HepG2 (cell line): ENCODE results near the gene RAPGEF6. TPM values are rescaled to one million over a fixed set of nuclear protein-coding genes. Genes with fewer than 3 reads are reported as not detected.
A peak's percentile ranks its signal among the peaks of the same experiment; 100 is the strongest.

Experiments used
- ATAC-seq: fragments of 200-7000 bp; cut with Tn5 transposase; 3 replicates; pipeline ENCODE4 v1.9.1; 2020; ENCODE audit warnings: mild to moderate bottlenecking, moderate library complexity
- BruUV-seq: library from RNA; stranded (reverse); fragments of 400-500 nt; replicated peaks from 2 replicates; lab custom pipeline; 2021; lab: Mats Ljungman, UMichigan
- CTCF ChIA-PET: fragments of 300-600 bp; formaldehyde crosslinking; extraction: SDS; loops from one replicate; lab custom pipeline; 2021; ENCODE audit warnings: low total read pairs, inconsistent platforms, low intra/inter-chr PET ratio; lab: Yijun Ruan, JAX
- POLR2A ChIA-PET: fragments of 350-600 bp; sonication (Branson Sonifier 250); formaldehyde crosslinking; loops from one replicate; lab custom pipeline; 2020; ENCODE audit warnings: antibody characterized with exemption, inconsistent platforms; lab: Yijun Ruan, JAX
- DNase-seq: peaks from one replicate; pipeline ENCODE4 v3.0.0-alpha.2; 2015; ENCODE audit warnings: low spot score
- FAIRE-seq: peaks from 3 replicates; lab custom pipeline; 2011; peaks lifted over from hg19 to GRCh38; lab: Jason Lieb, UNC
- H2AFZ ChIP-seq: one replicate; pipeline ENCODE4 v1.6.1; 2011; ENCODE audit warnings: low read length, inconsistent platforms
- H3K27ac ChIP-seq: fragments of 300-600 bp; 3 replicates; pipeline ENCODE4 v1.8.0; 2011; ENCODE audit warnings: mixed run types, mild to moderate bottlenecking, mixed read lengths, low read length, inconsistent platforms; ENCODE audit not compliant: insufficient read depth; ENCODE audit errors: extremely low read length
- H3K27me3 ChIP-seq, 2 experiments: fragments of 200-600 bp in 1 of 2; 2 replicates in 1 of 2; 3 replicates in 1 of 2; pipeline versions ENCODE4 v1.6.0 to v1.8.0; 2011; ENCODE audit warnings: low read length in 2 of 2, mild to moderate bottlenecking in 2 of 2, moderate library complexity in 2 of 2, inconsistent platforms in 1 of 2; ENCODE audit not compliant: insufficient read depth in 2 of 2, control insufficient read depth in 1 of 2
- H3K36me3 ChIP-seq, 2 experiments: fragments of 200-600 bp in 1 of 2; replicated peaks in 1 of 2; 2 replicates in 1 of 2; 3 replicates in 1 of 2; pipeline versions ENCODE4 v1.5.1 to v1.8.0; 2011; ENCODE audit warnings: low read length in 2 of 2, inconsistent platforms in 1 of 2; ENCODE audit not compliant: insufficient read depth in 2 of 2, control insufficient read depth in 1 of 2
- H3K4me1 ChIP-seq: 2 replicates; pipeline ENCODE4 v1.5.1; 2012; ENCODE audit warnings: low read length, inconsistent platforms; ENCODE audit not compliant: insufficient read depth
- H3K4me2 ChIP-seq: 2 replicates; pipeline ENCODE4 v1.6.0; 2011; ENCODE audit warnings: low read depth, low read length, inconsistent platforms
- H3K4me3 ChIP-seq, 3 experiments: fragments of 200-600 bp in 1 of 3; sonication (generic), shearing (Covaris generic) in 1 of 3; replicated peaks in 1 of 3; 2 replicates each; pipeline ENCODE4 v1.5.1; 2011 to 2016; ENCODE audit warnings: low read length in 3 of 3, inconsistent platforms in 2 of 3, low read depth in 2 of 3, mild to moderate bottlenecking in 2 of 3, control low read depth in 1 of 3, mixed read lengths in 1 of 3; ENCODE audit not compliant: insufficient read depth in 1 of 3
- H3K79me2 ChIP-seq: one replicate; pipeline ENCODE4 v1.6.1; 2011; ENCODE audit warnings: low read length, inconsistent platforms; ENCODE audit not compliant: insufficient read depth
- H3K9ac ChIP-seq: 2 replicates; pipeline ENCODE4 v1.6.0; 2011; ENCODE audit warnings: mild to moderate bottlenecking, low read depth, low read length, inconsistent platforms; ENCODE audit not compliant: insufficient read depth
- H3K9me3 ChIP-seq: 2 replicates; pipeline ENCODE4 v1.5.1; 2012; ENCODE audit warnings: mild to moderate bottlenecking, low read length
- H4K20me1 ChIP-seq: 2 replicates; pipeline ENCODE4 v1.6.0; 2011; ENCODE audit warnings: inconsistent platforms, mild to moderate bottlenecking, low read length, moderate library complexity; ENCODE audit not compliant: insufficient read depth
- CCDC6 ChIP-seq: sonication (generic); formaldehyde crosslinking; IDR thresholded peaks from 2 replicates; pipeline ENCODE4 v1.8.1; 2022; ENCODE audit warnings: mild to moderate bottlenecking, missing genetic modification reagents, moderate library complexity
- ISX ChIP-seq: sonication (generic); formaldehyde crosslinking; conservative IDR thresholded peaks from 2 replicates; pipeline ENCODE4 v1.5.0; 2020; ENCODE audit warnings: missing genetic modification reagents
- KLF12 ChIP-seq: sonication (generic); formaldehyde crosslinking; IDR thresholded peaks from 2 replicates; pipeline ENCODE4 v1.4.0; 2020; ENCODE audit warnings: missing genetic modification reagents, borderline replicate concordance
- MAF1 ChIP-seq: sonication (generic); formaldehyde crosslinking; IDR thresholded peaks from 2 replicates; pipeline ENCODE4 v1.5.0; 2020; ENCODE audit warnings: missing genetic modification reagents, borderline replicate concordance
- MLLT10 ChIP-seq: sonication (generic); formaldehyde crosslinking; IDR thresholded peaks from 2 replicates; pipeline ENCODE4 v1.4.0; 2020; ENCODE audit warnings: missing genetic modification reagents
- NFYB ChIP-seq: sonication (generic); formaldehyde crosslinking; IDR thresholded peaks from 2 replicates; pipeline ENCODE4 v1.4.0; 2020; ENCODE audit warnings: missing genetic modification reagents
- SRF ChIP-seq: IDR thresholded peaks from 2 replicates; pipeline ENCODE4 v1.6.1; 2011; ENCODE audit warnings: mild to moderate bottlenecking, low read depth, low read length, moderate library complexity
- ZBTB49 ChIP-seq: sonication (generic); formaldehyde crosslinking; IDR thresholded peaks from 2 replicates; pipeline ENCODE4 v1.4.0; 2020; ENCODE audit warnings: missing genetic modification reagents, borderline replicate concordance
- ZNF331 ChIP-seq: sonication (generic); formaldehyde crosslinking; IDR thresholded peaks from 2 replicates; pipeline ENCODE4 v1.4.0; 2020; ENCODE audit warnings: missing genetic modification reagents
- ZNF460 ChIP-seq: sonication (generic); formaldehyde crosslinking; IDR thresholded peaks from 2 replicates; pipeline ENCODE4 v1.5.1; 2020; ENCODE audit warnings: missing genetic modification reagents, mild to moderate bottlenecking, borderline replicate concordance
- ZNF563 ChIP-seq: sonication (generic); formaldehyde crosslinking; IDR thresholded peaks from 2 replicates; pipeline ENCODE4 v1.8.0; 2022; ENCODE audit warnings: mild to moderate bottlenecking, moderate library complexity, missing genetic modification reagents
- ZNF564 ChIP-seq: sonication (generic); formaldehyde crosslinking; IDR thresholded peaks from 2 replicates; pipeline ENCODE4 v1.8.1; 2023; ENCODE audit warnings: mild to moderate bottlenecking, missing genetic modification reagents
- ZNF614 ChIP-seq: IDR thresholded peaks from 2 replicates; pipeline ENCODE4 v1.6.1; 2018; ENCODE audit warnings: missing biosample characterization, missing genetic modification reagents, inconsistent platforms, borderline replicate concordance
- ZNF660 ChIP-seq: sonication (generic); formaldehyde crosslinking; IDR thresholded peaks from 2 replicates; pipeline ENCODE4 v1.5.1; 2020; ENCODE audit warnings: mild to moderate bottlenecking, low read depth, missing genetic modification reagents, borderline replicate concordance
- ZNF737 ChIP-seq: sonication (generic); formaldehyde crosslinking; IDR thresholded peaks from 2 replicates; pipeline ENCODE4 v1.5.0; 2020; ENCODE audit warnings: missing genetic modification reagents, mild to moderate bottlenecking, borderline replicate concordance
- WGBS: methylation state at CpG from one replicate; pipeline ENCODE4 v1.1.6; 2017; ENCODE audit warnings: low lambda C conversion rate; 5-methylcytosine and 5-hydroxymethylcytosine counted together
- in situ Hi-C: cut with HindIII; loops from 2 replicates; pipeline ENCODE4 v1.10.0; 2017; ENCODE audit warnings: low pct_unique_long_range_greater_than_20kb; ENCODE audit not compliant: extremely low pct_ligation_motif_present
- intact Hi-C: fragments of 100-400 bp; cut with micrococcal nuclease; formaldehyde crosslinking; loops from one replicate; pipeline ENCODE4 v1.10.0; 2022; ENCODE audit not compliant: unreplicated experiment
- polyA plus RNA-seq, 8 experiments: library from polyadenylated mRNA; depleted of rRNA in 3 of 8; stranded (reverse) in 7 of 8; unstranded in 1 of 8; fragments of >200 nt; fragmentation: Illumina TruSeq in 4 of 8; extraction: Trizol in 4 of 8; gene quantifications; 2 replicates each; pipeline versions ENCODE4 v1.2.1 to v1.2.3, GENCODE V29; 2011 to 2016; ENCODE audit warnings: low read depth in 4 of 8, missing spikeins in 1 of 8, mixed read lengths in 1 of 8; ENCODE audit not compliant: insufficient read depth in 1 of 8
- total RNA-seq, 5 experiments: library from RNA; depleted of rRNA; stranded (reverse); fragments of >200 nt; fragmentation: Illumina TruSeq; extraction: Trizol; gene quantifications; 2 replicates each; pipeline ENCODE4 v1.2.3, GENCODE V29; 2016; ENCODE audit warnings: low read depth in 1 of 5
- TF ChIP-seq, protein P1 (sequence below): sonication (generic); formaldehyde crosslinking; IDR thresholded peaks from 2 replicates; pipeline ENCODE4 v1.4.0; 2020; ENCODE audit warnings: missing genetic modification reagents, borderline replicate concordance

RAPGEF6 gene
- total and polyA plus RNA-seq, 2 of the 13 experiments (the other 11 are each of a cell fraction or from before 2014, with no cell fraction given), result 7.7 to 24.6 TPM

DNA sequence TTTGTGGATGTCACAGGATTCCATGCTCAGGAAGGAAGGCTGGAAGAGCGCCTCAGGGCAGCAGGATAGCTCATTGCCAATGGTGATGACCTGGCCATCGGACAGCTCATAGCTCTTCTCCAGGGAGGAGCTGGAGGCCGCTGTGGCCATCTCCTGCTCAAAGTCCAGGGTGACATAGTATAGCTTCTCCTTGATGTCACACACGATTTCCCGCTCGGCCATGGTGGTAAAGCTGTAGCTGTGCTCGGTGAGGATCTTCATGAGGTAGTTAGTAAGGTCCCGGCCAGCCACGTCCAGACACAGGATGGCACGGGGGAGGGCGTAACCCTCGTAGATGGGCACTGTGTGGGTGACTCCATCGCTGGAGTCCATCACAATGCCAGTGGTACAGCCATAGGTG is 24.3 kb upstream of the RAPGEF6 start:
- POLR2A ChIA-PET, result no interaction called here
- H3K4me3 ChIP-seq, result no peak overlapping the region
- CTCF ChIA-PET, result no interaction called here
- no peak for TF ChIP-seq MLLT10
- no peak for TF ChIP-seq KLF12
- TF ChIP-seq, protein P1, sequence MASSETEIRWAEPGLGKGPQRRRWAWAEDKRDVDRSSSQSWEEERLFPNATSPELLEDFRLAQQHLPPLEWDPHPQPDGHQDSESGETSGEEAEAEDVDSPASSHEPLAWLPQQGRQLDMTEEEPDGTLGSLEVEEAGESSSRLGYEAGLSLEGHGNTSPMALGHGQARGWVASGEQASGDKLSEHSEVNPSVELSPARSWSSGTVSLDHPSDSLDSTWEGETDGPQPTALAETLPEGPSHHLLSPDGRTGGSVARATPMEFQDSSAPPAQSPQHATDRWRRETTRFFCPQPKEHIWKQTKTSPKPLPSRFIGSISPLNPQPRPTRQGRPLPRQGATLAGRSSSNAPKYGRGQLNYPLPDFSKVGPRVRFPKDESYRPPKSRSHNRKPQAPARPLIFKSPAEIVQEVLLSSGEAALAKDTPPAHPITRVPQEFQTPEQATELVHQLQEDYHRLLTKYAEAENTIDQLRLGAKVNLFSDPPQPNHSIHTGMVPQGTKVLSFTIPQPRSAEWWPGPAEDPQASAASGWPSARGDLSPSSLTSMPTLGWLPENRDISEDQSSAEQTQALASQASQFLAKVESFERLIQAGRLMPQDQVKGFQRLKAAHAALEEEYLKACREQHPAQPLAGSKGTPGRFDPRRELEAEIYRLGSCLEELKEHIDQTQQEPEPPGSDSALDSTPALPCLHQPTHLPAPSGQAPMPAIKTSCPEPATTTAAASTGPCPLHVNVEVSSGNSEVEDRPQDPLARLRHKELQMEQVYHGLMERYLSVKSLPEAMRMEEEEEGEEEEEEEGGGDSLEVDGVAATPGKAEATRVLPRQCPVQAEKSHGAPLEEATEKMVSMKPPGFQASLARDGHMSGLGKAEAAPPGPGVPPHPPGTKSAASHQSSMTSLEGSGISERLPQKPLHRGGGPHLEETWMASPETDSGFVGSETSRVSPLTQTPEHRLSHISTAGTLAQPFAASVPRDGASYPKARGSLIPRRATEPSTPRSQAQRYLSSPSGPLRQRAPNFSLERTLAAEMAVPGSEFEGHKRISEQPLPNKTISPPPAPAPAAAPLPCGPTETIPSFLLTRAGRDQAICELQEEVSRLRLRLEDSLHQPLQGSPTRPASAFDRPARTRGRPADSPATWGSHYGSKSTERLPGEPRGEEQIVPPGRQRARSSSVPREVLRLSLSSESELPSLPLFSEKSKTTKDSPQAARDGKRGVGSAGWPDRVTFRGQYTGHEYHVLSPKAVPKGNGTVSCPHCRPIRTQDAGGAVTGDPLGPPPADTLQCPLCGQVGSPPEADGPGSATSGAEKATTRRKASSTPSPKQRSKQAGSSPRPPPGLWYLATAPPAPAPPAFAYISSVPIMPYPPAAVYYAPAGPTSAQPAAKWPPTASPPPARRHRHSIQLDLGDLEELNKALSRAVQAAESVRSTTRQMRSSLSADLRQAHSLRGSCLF, result no peak
- no peak for TF ChIP-seq ZNF614 (CRISPR knock-in tag)
- no peak for TF ChIP-seq ZBTB49 (CRISPR knock-in tag)
- no peak for TF ChIP-seq MAF1
- no peak for TF ChIP-seq ZNF660
- TF ChIP-seq ZNF737 (CRISPR knock-in tag), result no peak
- TF ChIP-seq ISX, result no peak
- TF ChIP-seq CCDC6 (CRISPR knock-in tag), result no peak
- TF ChIP-seq ZNF563, result no peak
- no peak for TF ChIP-seq SRF
- no peak for TF ChIP-seq NFYB
- TF ChIP-seq ZNF331 (CRISPR knock-in tag), result no peak
- TF ChIP-seq ZNF460 (CRISPR knock-in tag), result no peak
- no peak for TF ChIP-seq ZNF564 (CRISPR knock-in tag)
- no peaks in the 10 kb centered on the region for H4K20me1 ChIP-seq
- H3K36me3 ChIP-seq, result peaks cover 16 to 47% of the 10 kb centered on the region in 2 experiments
- H2AFZ ChIP-seq, result no peak overlapping the region
- no peak overlapping the region for H3K9ac ChIP-seq
- in situ Hi-C loops, result no loop called here
- intact Hi-C loops, result no loop called here
- no peaks in the 10 kb centered on the region for H3K9me3 ChIP-seq
- no peak overlapping the region for H3K4me2 ChIP-seq
- H3K4me1 ChIP-seq, result peaks cover 26% of the 10 kb centered on the region
- no peaks in the 10 kb centered on the region for H3K27me3 ChIP-seq
- BruUV-seq, result no TSS peak
- FAIRE-seq, result no peak
- peak; percentile 37; the same call in 2 of the 3 replicates for ATAC-seq
- H3K27ac ChIP-seq, result no peak overlapping the region
- DNase-seq, result no peak
- WGBS, result 97% methylated on average over 9 of the region's 13 CpGs
- H3K79me2 ChIP-seq, result no peaks in the 10 kb centered on the region
